GM12891 (cell line): Measurements from ENCODE around the gene STMND1.

ENCODE experiments used
- PAX5 ChIP-seq: IDR thresholded peaks from 2 replicates; pipeline ENCODE4 v1.6.1; 2011; ENCODE audit warnings: low read length, moderate library complexity, mild to moderate bottlenecking; ENCODE audit not compliant: insufficient read depth, severe bottlenecking
- POLR2A ChIP-seq: IDR thresholded peaks from 2 replicates; pipeline ENCODE4 v1.6.1; 2011; ENCODE audit warnings: low read depth, low read length, control low read depth

DNA sequence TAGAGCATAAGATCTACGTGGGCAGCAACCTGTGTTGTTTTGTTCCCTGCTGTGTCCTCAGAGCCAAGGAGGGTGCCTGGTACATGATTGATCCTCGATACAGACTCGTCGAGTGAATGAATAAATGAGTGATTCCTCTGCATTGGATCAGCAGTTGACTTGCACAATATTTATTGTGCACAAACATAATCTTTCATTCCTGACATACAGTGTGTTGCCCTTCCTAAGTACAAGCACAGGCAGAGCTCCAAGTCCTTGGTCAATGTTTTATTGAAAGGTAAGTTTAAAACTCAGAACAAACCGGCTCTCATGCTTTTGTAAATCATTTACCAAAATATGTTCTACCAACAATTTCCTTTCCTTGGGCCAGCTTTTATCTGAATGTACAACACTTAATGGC is 57.4 kb downstream of the STMND1 start:
- no peak for TF ChIP-seq POLR2A
- no peak for TF ChIP-seq PAX5
